Measurements from ENCODE around the gene RIPPLY3. TPM values are rescaled to one million over a fixed set of nuclear protein-coding genes. Genes with fewer than 3 reads are reported as not detected.

The RIPPLY3 gene, protein sequence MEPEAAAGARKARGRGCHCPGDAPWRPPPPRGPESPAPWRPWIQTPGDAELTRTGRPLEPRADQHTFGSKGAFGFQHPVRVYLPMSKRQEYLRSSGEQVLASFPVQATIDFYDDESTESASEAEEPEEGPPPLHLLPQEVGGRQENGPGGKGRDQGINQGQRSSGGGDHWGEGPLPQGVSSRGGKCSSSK
- 0.23 TPM for total RNA-seq

DNA sequence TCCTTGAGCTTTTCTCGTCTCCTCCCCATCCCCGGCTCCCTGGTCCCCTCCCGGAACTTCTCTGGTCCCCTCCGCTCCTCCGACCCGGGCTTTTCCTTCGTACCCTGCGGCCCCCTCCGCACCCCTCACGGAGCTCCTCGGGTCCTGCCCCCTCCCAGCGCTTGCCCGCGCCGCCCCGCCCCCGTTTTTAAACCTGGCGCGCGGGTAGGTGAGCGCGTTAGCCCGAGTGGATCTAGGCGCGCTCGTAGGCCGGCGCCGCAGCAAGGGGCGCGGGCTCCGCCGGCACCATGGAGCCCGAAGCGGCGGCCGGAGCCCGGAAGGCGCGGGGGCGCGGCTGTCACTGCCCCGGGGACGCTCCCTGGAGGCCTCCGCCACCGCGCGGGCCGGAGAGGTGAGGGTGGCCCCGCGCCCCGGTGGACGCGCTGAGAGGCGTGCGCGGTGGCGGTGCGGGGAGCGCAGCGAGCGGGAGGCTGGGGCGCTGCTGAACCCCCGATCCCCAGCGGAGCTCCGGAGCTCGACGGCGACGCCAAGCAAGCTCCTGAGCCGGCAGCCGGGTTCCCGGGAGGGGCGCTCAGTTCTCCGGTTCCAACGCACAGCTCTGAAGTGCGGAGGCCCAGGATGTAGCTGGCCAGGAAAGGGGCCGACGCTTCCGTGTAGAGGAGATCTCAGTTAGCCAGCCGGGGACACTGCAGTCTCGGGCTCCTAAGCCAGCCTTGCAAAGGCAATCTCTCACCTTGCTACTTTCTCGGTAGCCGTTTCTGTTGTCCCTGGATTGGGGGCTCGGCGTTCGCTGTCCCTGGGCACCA, at the start of gene RIPPLY3:
Gene RIPPLY3 (plus strand): TSS at position 217 of the 806 bp plus-strand sequence. CDS start 71 bp downstream, at position 288.

GRCh38 chr21:36966066-36966820, 40.3 kb upstream of the RIPPLY3 start, which contains the start of gene HLCS:
HLCS (minus strand) TSS chr21:36966669; CDS start chr21:36966638, 31 bp downstream.

Small RNAs within 50 kb of the gene (small RNA-seq; reads per million reads assigned to genes)
- gene RF00019, result not detected
- not detected for gene RNU6-696P

Other genes starting within 250 kb of the RIPPLY3 start
- gene HLCS, start 40.0 kb upstream of the RIPPLY3 start, total RNA-seq, result 34.6 TPM
- 5.1 TPM for gene PIGP, start 66.4 kb downstream of the RIPPLY3 start, total RNA-seq
- 632 TPM for gene TTC3, start 66.6 kb downstream of the RIPPLY3 start, total RNA-seq